T-helper 22 cell (primary cell): ENCODE data around the gene MGRN1.

ENCODE experiments used
- DNase-seq: peaks from one replicate; pipeline ENCODE4 v3.0.0-alpha.2; 2020; ENCODE audit warnings: low read depth

Gene MGRN1

GRCh38 chr16:4675864-4676786 is 51.5 kb downstream of the MGRN1 start:
- peak; percentile 51 for DNase-seq

GRCh38 chr16:4676831-4677230 is 52.2 kb downstream of the MGRN1 start:
- no peak for DNase-seq

GRCh38 chr16:4677390-4677789 is 52.8 kb downstream of the MGRN1 start:
- no peak for DNase-seq

GRCh38 chr16:4677994-4678393 is 53.4 kb downstream of the MGRN1 start:
- no peak for DNase-seq

GRCh38 chr16:4678596-4678995 is 54.0 kb downstream of the MGRN1 start:
- DNase-seq = no peak

GRCh38 chr16:4679156-4679849 is 54.7 kb downstream of the MGRN1 start:
- no peak for DNase-seq

- DNase-seq = no peak
Measured at GRCh38 chr16:4679850-4680636, 55.4 kb downstream of the MGRN1 start.

- DNase-seq = no peak
Measured at GRCh38 chr16:4680673-4681470, 56.2 kb downstream of the MGRN1 start.

- no peak for DNase-seq
Measured at GRCh38 chr16:4681471-4682083, 57.0 kb downstream of the MGRN1 start.

GRCh38 chr16:4682084-4682591 is 57.5 kb downstream of the MGRN1 start:
- DNase-seq = no peak

GRCh38 chr16:4682616-4683254 is 58.1 kb downstream of the MGRN1 start:
- DNase-seq = no peak

- DNase-seq = no peak
Measured at GRCh38 chr16:4683255-4684057, 58.8 kb downstream of the MGRN1 start.

GRCh38 chr16:4684058-4684715 is 59.6 kb downstream of the MGRN1 start:
- DNase-seq = no peak

- DNase-seq = no peak
Measured at GRCh38 chr16:4684763-4685162, 60.1 kb downstream of the MGRN1 start.

GRCh38 chr16:4685292-4685691 is 60.7 kb downstream of the MGRN1 start:
- no peak for DNase-seq

- no peak for DNase-seq
Measured at GRCh38 chr16:4685776-4686496, 61.3 kb downstream of the MGRN1 start.

- no peak for DNase-seq
Measured at GRCh38 chr16:4686497-4687210, 62.0 kb downstream of the MGRN1 start.

- no peak for DNase-seq
Measured at GRCh38 chr16:4687416-4687815, 62.8 kb downstream of the MGRN1 start.
